ENCODE measurements around the gene ZNF579. TPM values are rescaled to one million over a fixed set of nuclear protein-coding genes. Genes with fewer than 3 reads are reported as not detected.
A peak's percentile ranks its signal among the peaks of the same experiment; 100 is the strongest.
"Not testable (repeated sequence)": the region's sequence is repeated elsewhere in the genome, so short reads cannot be mapped to it uniquely, and the experiment has no call there.

ZNF579 gene
- total RNA-seq, 1 donor from 2014 or later: 3.4 TPM

DNA sequence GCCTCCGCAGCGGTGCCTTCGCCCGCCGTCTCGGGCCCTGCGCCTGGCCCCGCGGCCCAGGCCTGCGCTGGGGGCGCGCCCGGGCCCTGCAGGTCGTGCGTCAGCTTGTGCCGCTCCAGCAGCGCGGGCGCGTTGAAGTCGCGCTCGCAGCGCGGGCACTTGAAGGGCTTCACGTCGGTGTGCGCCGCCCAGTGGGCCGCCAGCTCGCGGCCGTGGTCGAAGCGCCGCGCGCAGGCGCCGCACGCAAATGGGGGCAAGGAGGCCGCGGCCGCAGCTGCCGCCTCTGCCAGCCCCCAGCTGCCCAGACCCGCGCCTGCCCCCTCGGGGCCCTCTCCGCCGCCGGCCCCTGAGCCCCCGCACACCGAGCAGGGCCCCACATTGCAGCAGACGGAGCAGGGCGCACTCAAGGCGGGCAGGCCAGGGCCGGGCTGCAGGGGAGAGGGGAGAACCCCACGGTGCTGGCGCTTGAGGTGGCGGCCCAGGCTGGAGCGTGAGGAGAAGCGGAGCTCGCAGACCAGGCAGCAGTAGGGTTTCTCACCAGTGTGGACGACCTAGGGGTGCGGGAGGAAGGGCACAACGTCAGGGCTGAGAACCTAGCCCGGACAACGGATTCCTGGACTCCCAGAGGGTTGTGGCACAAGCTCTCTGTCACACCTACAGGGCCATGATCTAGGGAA, 12.6 kb upstream of the ZNF579 start:
- ATAC-seq: no peak

GRCh38 chr19:55592391-55593090, 11.9 kb upstream of the ZNF579 start:
- ATAC-seq: no peak

DNA sequence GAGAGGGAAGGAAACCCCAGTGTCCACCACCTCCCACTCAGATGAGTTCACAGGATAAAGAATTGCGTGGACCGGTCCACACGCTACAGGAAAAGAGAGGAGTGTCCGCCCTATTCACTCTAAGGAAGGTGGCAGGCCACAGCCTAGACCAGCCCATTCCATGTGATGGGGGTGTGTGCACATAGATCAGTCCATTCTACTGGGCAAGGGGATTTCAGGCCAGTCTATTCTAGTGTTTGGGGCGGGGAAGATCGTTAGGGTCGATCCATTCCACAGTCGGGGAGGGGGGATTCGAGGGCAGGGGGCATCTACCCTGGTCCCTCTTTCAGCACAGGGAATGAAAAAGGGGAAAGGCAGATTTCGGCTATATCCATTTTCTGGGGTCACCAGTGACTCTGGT, 10.9 kb upstream of the ZNF579 start:
- no peak for ATAC-seq

GRCh38 chr19:55590617-55591016, 10.0 kb upstream of the ZNF579 start:
- ATAC-seq: no peak

GRCh38 chr19:55590109-55590508, 9.5 kb upstream of the ZNF579 start:
- ATAC-seq: no peak

DNA sequence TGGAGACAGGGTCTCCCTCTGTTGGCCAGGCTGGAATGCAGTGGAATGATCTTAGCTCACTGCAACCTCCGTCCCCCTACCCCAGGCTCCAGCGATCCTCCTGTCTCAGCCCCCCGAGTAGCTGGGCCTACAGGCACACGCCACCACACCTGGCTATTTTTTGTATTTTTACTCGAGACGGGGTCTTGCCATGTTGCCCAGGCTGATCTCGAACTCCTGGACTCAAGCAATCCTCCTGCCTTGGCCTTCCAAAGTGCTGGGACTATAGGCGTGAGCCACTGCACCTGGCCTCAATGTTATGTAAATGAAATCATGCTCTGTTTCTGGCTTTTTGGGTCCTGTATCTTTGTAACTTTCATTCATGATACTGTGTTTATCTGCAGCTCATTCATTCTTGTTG, 8.1 kb upstream of the ZNF579 start:
- ATAC-seq: no peak

- ATAC-seq: peak; percentile 90
These were observed 6.5 kb upstream of the ZNF579 start for GRCh38 chr19:55586976-55587668.

- peak; percentile 19 for ATAC-seq
These were observed 5.2 kb upstream of the ZNF579 start for GRCh38 chr19:55585658-55586339.

GRCh38 chr19:55584871-55585270, 4.2 kb upstream of the ZNF579 start:
- ATAC-seq: no peak

GRCh38 chr19:55583897-55584296, 3.2 kb upstream of the ZNF579 start:
- ATAC-seq: not testable (repeated sequence)

DNA sequence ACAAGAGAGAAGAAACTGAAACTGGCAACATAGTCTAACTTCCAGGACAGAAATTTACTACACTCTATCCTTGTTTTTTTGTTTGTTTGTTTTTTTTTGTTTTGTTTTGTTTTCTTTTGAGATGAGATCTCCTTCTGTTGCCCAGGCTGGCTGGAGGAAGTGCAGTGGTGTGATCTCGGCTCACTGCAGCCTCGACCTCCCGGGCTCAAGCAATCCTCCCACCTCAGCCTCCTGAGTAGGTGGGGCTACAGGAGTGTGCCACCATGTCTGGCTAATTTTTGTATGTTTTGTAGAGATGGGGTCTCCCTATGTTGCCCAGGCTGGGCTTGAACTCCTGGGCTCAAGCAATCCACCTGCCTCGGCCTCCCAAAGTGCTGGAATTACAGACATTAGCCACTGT, 1.6 kb upstream of the ZNF579 start:
- ATAC-seq: not testable (repeated sequence)

DNA sequence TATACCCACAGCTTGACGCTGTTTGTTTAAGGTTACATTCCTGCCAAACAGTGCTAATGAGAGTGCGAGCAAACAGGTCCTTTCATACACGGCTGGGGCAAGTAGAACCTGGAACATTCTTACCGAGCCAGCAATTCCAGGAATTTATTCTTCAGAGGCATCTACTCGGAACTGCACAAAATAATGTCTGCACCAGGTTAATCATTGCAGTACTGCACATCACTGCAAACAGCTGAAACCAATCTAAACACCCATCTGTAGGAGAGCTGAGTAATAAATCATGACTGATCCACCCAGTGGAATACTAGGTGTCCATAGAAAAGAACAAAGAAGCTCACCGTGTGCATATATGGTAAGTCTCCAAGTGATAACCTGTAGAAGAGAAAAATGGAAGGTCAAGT, 1.2 kb upstream of the ZNF579 start:
- no peak for ATAC-seq

DNA sequence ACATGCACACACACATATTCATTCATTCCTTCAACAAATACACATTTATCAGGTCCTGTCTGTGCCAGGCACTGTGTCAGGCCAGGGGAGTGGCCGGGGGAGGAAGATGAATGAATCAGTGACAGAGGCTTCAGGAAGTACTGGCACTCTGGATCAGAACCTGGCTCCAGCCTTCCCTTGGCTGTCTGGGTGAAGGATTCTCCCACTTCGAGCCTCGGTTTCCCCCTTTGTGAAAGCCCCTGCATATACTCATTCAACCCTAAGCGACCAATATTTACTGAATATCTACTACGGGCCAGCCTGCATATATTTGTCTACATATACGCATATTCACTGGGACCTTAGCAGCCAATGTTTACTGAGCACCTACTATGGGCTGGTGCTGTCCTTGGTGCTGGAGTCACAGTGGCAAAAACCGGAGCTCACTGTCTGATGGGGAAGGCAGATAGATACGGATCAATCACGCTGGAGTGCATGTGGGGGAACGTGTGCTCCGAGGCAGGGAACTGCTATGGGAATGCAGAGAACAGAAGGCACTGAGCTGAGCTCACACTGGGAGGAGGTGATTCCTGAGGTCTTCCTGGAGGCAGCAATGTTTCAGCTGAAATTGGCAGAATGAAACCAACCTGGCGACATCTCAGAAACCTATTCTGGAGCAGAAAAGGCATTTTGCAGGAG, 636 bp upstream of the ZNF579 start:
- peak; percentile 32 for ATAC-seq

DNA sequence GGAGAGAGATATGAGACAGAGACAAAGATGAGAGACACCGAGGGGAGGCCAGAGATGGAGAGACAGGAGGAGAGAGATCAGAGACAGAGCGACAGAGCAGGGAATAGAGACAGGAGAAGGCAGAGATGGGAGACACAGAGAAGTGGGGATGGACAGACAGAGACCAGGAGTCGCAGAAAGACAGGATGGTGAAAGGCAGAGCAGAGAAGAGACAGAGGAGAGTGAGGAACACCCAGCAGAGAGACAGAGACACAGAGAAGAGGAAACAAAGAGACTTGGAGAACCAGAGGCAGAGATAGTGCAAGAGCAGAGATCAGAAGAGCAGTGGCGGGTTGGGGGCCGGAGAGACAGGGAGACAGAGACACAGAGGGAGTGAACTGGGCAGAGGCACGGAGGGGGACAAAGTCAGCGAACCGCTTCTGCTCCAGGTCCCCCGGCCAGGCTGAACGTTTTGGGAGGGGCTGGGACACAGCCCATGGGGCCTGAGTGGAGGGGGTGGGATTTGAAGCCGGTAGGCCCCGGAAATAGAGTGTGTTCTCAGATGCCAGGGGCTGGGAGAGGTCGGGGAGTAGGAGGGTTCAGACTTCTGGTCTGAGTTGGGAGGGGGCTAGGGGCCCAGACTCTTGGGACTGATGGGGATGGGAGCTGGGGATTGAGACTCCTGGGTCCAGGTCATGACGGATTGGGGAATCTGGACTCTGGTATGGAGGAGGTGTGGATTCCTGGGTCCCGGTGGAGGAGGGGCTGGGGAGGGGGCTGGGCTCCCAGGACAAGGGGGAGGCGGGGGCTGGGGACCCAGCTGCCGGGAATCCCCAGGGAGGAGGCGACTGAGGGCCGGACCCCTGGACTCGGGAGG, 654 bp downstream of the ZNF579 start:
- peak; percentile 7 for ATAC-seq

DNA sequence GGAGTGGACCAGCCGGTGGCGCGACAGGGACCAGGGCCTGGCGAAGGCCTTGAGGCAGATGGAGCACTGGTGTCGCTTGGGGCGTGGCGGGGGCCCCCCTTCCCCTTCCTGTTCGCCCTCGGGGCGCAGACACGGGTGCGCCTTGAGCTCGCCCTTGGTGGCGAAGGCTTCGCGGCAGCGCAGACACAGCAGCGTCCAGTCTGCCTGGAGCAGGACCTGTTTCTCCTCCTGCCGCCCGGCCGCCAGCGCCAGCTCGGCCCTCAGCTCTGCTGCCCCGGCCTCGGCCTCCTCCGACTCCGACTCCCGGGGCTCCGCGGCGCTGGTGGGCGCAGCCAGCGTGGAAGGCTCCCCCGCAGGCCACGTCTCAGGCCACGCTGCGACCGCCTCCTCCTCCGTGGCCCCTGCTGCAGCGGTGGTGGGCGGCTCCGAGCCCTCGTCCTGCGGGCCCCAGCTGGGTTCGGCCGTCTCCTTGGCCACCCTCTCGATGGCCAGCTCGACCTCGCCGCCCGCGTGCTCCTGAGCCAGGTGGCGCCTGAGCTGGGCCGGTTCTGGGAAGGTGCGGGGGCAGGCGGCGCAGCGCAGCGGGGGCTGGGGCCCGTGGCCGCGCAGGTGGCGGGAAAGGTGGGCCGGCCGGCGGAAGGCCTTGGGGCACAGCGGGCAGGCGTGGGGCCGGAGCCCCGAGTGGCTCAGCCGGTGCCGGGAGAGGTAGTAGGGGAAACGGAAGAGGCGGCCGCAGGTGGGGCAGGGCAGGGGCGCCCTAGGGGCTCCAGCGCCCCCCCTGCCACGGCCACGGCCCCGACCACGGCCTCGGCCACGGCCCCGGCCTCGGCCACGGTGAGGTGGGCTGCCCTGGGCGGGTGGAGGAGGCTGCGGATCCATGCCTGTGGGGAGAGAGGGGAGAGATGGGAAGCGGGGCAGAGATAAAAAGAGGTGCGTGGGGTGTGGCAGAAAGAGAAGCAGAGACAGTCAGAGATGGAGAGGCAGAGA, 1.6 kb downstream of the ZNF579 start:
- ATAC-seq: peak; percentile 11

DNA sequence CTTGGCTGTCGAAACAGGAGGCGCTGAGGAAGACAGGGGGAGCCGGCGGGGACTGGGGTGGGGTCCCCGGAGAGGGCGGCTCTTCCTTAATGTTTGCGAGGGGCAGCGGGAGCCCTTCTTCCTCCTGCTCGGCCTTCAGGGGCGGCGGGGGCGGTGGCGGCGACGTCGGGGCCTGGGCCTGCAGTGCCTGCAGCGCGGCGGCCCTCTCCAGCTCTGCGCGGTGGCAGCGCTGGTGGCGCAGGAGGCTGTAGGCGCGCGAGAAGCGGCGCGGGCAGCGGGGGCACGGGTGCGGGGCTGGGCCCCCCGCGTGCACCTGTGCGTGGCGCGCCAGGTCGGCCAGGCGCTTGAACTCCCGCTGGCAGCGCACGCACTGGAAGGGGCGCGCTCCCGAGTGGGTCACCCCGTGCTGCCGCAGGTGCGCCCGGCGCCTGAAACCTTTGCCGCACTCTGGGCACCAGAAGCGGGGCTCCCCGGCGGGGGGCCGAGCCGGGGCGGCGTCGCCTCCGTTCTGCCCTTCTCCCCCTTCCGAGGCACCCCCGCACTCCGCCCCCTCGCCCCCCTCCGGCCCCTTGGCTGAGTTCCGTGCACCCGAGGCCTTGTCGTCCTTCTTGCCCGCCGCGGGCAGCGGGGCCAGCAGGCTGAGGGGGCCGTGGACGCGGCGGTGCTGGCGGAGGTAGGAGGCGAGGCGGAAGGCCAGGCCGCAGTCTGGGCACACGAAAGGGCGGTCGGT, 2.5 kb downstream of the ZNF579 start:
- ATAC-seq: no peak

DNA sequence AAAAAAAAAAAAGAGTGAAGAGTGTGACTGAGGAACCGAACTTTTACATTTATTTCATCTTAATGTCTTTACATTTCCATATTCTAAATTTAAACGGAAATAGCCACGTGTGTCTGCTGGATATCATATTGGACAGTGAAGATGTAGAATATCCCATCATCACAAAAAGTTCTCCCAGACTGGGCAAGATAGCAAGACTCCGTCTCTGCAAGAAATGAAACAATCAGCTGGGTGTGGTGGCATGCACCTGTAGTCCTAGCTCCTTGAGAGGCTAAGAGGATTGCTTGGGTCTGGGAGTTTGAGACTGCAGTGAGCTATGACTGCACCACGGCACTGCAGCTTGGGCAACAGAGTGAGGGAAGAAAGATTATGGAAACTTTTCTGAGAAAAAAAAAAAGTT, 3.9 kb downstream of the ZNF579 start:
- ATAC-seq: no peak

GRCh38 chr19:55573929-55574328, 6.7 kb downstream of the ZNF579 start:
- not testable (repeated sequence) for ATAC-seq

- not testable (repeated sequence) for ATAC-seq
These were observed 11.2 kb downstream of the ZNF579 start for GRCh38 chr19:55569477-55569876.

All from esophagus mucosa (tissue), 1 donor.